Natural killer cell (primary cell): Measurements from ENCODE around the gene HEATR3. TPM values are rescaled to one million over a fixed set of nuclear protein-coding genes. Genes with fewer than 3 reads are reported as not detected.

ENCODE experiments used
- ATAC-seq, 3 donors: fragments of 150-1000 bp in 2 of 3; fragments of 200-7000 bp in 1 of 3; cut with Tn5 transposase; 1 replicate in 1 of 3; 2 replicates in 2 of 3; pipeline ENCODE4 v1.10.0; 2021; ENCODE audit warnings: mild to moderate bottlenecking in 2 of 3, moderate library complexity in 2 of 3
- DNase-seq, 2 donors: peaks; one replicate each; pipeline versions ENCODE4 v3.0.0 to v3.0.0-alpha.2; 2013 to 2021; ENCODE audit warnings: mixed read lengths in 1 of 2
- H3K27ac ChIP-seq: one replicate; pipeline ENCODE4 v1.5.1; 2013; ENCODE audit warnings: mild to moderate bottlenecking, low read length
- H3K27me3 ChIP-seq: one replicate; pipeline ENCODE4 v1.6.1; 2013; ENCODE audit warnings: low read length; ENCODE audit not compliant: control insufficient read depth, insufficient read depth
- H3K36me3 ChIP-seq: one replicate; pipeline ENCODE4 v1.6.1; 2013; ENCODE audit warnings: low read length; ENCODE audit not compliant: control insufficient read depth, insufficient read depth
- H3K4me1 ChIP-seq: one replicate; pipeline ENCODE4 v1.6.1; 2013; ENCODE audit warnings: low read length; ENCODE audit not compliant: control insufficient read depth, insufficient read depth
- H3K4me3 ChIP-seq: one replicate; pipeline ENCODE4 v1.5.1; 2013; ENCODE audit warnings: low read length
- H3K9me3 ChIP-seq: one replicate; pipeline ENCODE4 v1.6.1; 2013; ENCODE audit warnings: low read length; ENCODE audit not compliant: control insufficient read depth, insufficient read depth
- H3K27ac Mint-ChIP-seq, 2 donors: one replicate each; pipeline ENCODE4 v1.8.0; 2022; ENCODE audit warnings: mild to moderate bottlenecking in 2 of 2, mixed read lengths in 2 of 2, moderate library complexity in 1 of 2
- H3K27me3 Mint-ChIP-seq, 2 donors: one replicate each; pipeline ENCODE4 v1.8.0; 2022; ENCODE audit warnings: low read depth in 2 of 2, mixed read lengths in 2 of 2
- H3K36me3 Mint-ChIP-seq: one replicate; pipeline ENCODE4 v1.8.0; 2022; ENCODE audit warnings: mixed read lengths
- H3K4me1 Mint-ChIP-seq, 2 donors: one replicate each; pipeline ENCODE4 v1.8.0; 2022; ENCODE audit warnings: mixed read lengths in 2 of 2
- H3K4me3 Mint-ChIP-seq: one replicate; pipeline ENCODE4 v1.8.0; 2022; ENCODE audit warnings: mild to moderate bottlenecking, moderate library complexity, mixed read lengths
- H3K9me3 Mint-ChIP-seq, 2 donors: one replicate each; pipeline ENCODE4 v1.8.0; 2022; ENCODE audit warnings: mixed read lengths in 2 of 2
- WGBS: methylation state at CpG from one replicate; pipeline ENCODE4 v1.1.7; 2013; ENCODE audit warnings: missing lambda C conversion rate; ENCODE audit not compliant: insufficient coverage; 5-methylcytosine and 5-hydroxymethylcytosine counted together
- intact Hi-C: fragments of 100-400 bp; cut with micrococcal nuclease; formaldehyde crosslinking; loops from one replicate; pipeline ENCODE4 v1.14.2; 2022
- total RNA-seq, 4 donors: library from RNA; stranded (reverse); fragments of 120-200 nt in 1 of 4; gene quantifications; one replicate each; pipeline versions ENCODE4 v1.2.3 to v1.2.4, GENCODE V29; 2013 to 2022
- TF ChIP-seq, protein P1 (sequence below): fragments of 200-600 bp; IDR thresholded peaks from one replicate; pipeline ENCODE4 v1.8.0; 2022; ENCODE audit warnings: antibody characterized with exemption

Gene HEATR3
- total RNA-seq, 3 donors from 2014 or later (not counting 1 experiment from before 2014, with no cell fraction given): 14.6 to 25.0 (median 21.4) TPM

DNA sequence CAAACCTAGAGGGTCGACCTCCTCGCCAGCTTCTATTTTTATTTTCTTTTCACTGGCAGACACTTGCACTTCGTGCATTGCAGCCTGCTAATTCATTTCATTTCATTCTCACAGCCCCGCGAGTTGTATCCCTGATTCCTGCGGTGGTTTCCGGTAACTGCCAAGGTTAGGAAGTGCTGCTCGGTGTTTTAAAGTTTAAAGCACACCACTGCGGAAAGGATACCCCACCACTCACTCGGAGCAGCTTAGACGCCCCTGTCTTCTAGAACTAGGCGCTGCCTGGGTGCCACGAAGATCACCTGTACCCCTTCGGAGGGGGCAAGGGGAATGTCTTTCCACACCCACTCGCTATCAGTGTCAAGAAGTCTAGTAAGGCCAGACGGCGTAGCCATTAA lies 40.2 kb upstream of the HEATR3 start:
- Histone ChIP-seq H3K9me3 (no peaks in the 10 kb centered on the region), H3K27ac (peak overlapping the region; percentile 67), H3K4me3 (peak overlapping the region; percentile 54), H3K27me3 (no peaks in the 10 kb centered on the region), H3K36me3 (peaks cover 12% of the 10 kb centered on the region), H3K4me1 (peaks cover 13% of the 10 kb centered on the region)
- TF ChIP-seq, protein P1, sequence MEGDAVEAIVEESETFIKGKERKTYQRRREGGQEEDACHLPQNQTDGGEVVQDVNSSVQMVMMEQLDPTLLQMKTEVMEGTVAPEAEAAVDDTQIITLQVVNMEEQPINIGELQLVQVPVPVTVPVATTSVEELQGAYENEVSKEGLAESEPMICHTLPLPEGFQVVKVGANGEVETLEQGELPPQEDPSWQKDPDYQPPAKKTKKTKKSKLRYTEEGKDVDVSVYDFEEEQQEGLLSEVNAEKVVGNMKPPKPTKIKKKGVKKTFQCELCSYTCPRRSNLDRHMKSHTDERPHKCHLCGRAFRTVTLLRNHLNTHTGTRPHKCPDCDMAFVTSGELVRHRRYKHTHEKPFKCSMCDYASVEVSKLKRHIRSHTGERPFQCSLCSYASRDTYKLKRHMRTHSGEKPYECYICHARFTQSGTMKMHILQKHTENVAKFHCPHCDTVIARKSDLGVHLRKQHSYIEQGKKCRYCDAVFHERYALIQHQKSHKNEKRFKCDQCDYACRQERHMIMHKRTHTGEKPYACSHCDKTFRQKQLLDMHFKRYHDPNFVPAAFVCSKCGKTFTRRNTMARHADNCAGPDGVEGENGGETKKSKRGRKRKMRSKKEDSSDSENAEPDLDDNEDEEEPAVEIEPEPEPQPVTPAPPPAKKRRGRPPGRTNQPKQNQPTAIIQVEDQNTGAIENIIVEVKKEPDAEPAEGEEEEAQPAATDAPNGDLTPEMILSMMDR: no peak
- H3K27me3 Mint-ChIP-seq: peaks cover 4 to 9% of the 10 kb centered on the region in 2 donors
- no peaks in the 10 kb centered on the region for H3K9me3 Mint-ChIP-seq
- peak overlapping the region; percentile 94 for H3K4me3 Mint-ChIP-seq
- H3K27ac Mint-ChIP-seq: peak overlapping the region; percentile 80 to 96
- H3K36me3 Mint-ChIP-seq: no peaks in the 10 kb centered on the region
- intact Hi-C loops: loop anchor here (1.0 to 10.0 kb wide), 6 partner anchors 41 to 781 kb away; partner anchors contain the start of genes CYLD and TENT4B
- ATAC-seq (peak in 1 of 3 donors; percentile 1), DNase-seq (peak; percentile 21 to 55)
- 0% methylated on average over 16 of the region's 17 CpGs for WGBS
- H3K4me1 Mint-ChIP-seq: peaks cover 14 to 15% of the 10 kb centered on the region in 2 donors

DNA sequence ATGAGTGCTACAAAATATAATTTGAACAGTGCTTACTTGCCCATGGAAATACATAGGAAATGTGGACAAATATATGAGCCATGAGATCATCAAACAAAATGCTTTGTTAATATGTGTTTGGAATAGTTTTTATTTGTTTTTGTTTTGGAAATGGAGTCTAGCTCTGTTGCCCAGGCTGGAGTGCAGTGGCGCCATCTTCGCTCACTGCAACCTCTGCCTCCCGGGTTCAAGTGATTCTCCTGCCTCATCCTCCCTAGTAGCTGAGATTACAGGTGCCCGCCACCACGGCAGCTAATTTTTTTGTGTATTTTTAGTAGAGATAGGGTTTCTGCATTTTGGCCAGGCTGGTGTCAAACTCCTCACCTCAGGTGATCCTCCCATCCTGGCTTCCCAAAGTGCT lies 37.9 kb upstream of the HEATR3 start:
- peaks cover 13% of the 10 kb centered on the region for H3K4me1 ChIP-seq
- intact Hi-C loops: loop anchor here (5.0 to 10.0 kb wide), 2 partner anchors 327 to 714 kb away; partner anchors contain the start of gene CYLD
- no peak overlapping the region for H3K27ac Mint-ChIP-seq
- H3K27ac ChIP-seq: no peak overlapping the region
- no peaks in the 10 kb centered on the region for H3K27me3 ChIP-seq
- peaks cover 22% of the 10 kb centered on the region for H3K36me3 ChIP-seq
- DNase-seq (no peak), ATAC-seq (no peak)
- H3K27me3 Mint-ChIP-seq: no peaks in the 10 kb centered on the region
- peaks cover 23 to 32% of the 10 kb centered on the region in 2 donors for H3K4me1 Mint-ChIP-seq
- no peak overlapping the region for H3K4me3 Mint-ChIP-seq
- H3K36me3 Mint-ChIP-seq: peaks cover 10% of the 10 kb centered on the region
- TF ChIP-seq, protein P1: no peak
- H3K9me3 Mint-ChIP-seq: no peaks in the 10 kb centered on the region
- WGBS: 94% methylated on average over 3 of the region's 5 CpGs
- no peaks in the 10 kb centered on the region for H3K9me3 ChIP-seq
- H3K4me3 ChIP-seq: no peak overlapping the region

DNA sequence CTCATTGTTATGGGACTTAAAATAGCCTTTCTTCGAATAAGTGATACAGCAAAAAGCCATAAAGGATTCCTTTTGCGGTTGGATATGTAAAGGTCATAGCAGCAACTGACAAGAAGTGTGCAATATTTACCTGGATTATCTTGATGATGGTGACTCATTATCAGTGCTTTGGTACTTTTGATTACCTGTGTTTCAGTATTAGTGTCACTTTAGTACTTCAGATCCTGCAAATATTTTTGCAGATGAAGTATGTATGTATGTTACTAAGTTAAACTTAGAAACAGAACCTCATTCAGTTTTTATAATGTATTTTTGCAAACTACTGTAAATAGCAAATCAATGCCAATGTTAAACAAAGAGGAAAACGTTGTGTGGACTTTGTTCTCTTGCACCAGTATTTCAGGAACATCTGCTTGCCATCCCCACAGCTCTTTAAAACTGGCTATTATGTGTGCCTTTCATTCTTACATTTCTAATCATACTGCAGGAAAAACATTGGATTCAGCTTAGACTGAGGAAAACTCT lies 30.2 kb upstream of the HEATR3 start:
- peaks cover 16% of the 10 kb centered on the region for H3K36me3 Mint-ChIP-seq
- WGBS: 94% methylated on average over 3 of the region's 3 CpGs
- H3K9me3 Mint-ChIP-seq: no peaks in the 10 kb centered on the region
- H3K4me3 Mint-ChIP-seq: no peak overlapping the region
- intact Hi-C loops: no loop called here
- ATAC-seq (no peak), DNase-seq (no peak)
- Histone ChIP-seq H3K9me3 (no peaks in the 10 kb centered on the region), H3K27ac (no peak overlapping the region), H3K4me1 (no peaks in the 10 kb centered on the region), H3K36me3 (peaks cover 38% of the 10 kb centered on the region), H3K4me3 (no peak overlapping the region), H3K27me3 (no peaks in the 10 kb centered on the region)
- TF ChIP-seq, protein P1: no peak
- H3K4me1 Mint-ChIP-seq: peaks cover 27 to 36% of the 10 kb centered on the region in 2 donors
- no peaks in the 10 kb centered on the region for H3K27me3 Mint-ChIP-seq
- no peak overlapping the region for H3K27ac Mint-ChIP-seq

GRCh38 chr16:50036426-50036825 lies 29.3 kb upstream of the HEATR3 start:
- Histone ChIP-seq H3K36me3 (peaks cover 38% of the 10 kb centered on the region), H3K9me3 (no peaks in the 10 kb centered on the region), H3K4me3 (no peak overlapping the region), H3K27me3 (no peaks in the 10 kb centered on the region), H3K27ac (no peak overlapping the region), H3K4me1 (no peaks in the 10 kb centered on the region)
- ATAC-seq: no peak
- H3K27ac Mint-ChIP-seq: no peak overlapping the region
- intact Hi-C loops: no loop called here
- no peak for DNase-seq
- peaks cover 19 to 30% of the 10 kb centered on the region in 2 donors for H3K4me1 Mint-ChIP-seq
- no peaks in the 10 kb centered on the region for H3K27me3 Mint-ChIP-seq
- H3K4me3 Mint-ChIP-seq: no peak overlapping the region
- 100% methylated on average over 1 of the region's 3 CpGs for WGBS
- TF ChIP-seq, protein P1: no peak
- H3K9me3 Mint-ChIP-seq: no peaks in the 10 kb centered on the region
- peaks cover 9% of the 10 kb centered on the region for H3K36me3 Mint-ChIP-seq
